GM19452 (cell line): ENCODE data around the gene TECR.

ENCODE experiments used
- ATAC-seq: cut with Tn5 transposase; IDR thresholded peaks from one replicate; pipeline ENCODE4 v1.9.1; 2021; ENCODE audit not compliant: unreplicated experiment

TECR gene

GRCh38 chr19:14507704-14508542 lies 21.5 kb upstream of the TECR start:
- no peak for ATAC-seq

DNA sequence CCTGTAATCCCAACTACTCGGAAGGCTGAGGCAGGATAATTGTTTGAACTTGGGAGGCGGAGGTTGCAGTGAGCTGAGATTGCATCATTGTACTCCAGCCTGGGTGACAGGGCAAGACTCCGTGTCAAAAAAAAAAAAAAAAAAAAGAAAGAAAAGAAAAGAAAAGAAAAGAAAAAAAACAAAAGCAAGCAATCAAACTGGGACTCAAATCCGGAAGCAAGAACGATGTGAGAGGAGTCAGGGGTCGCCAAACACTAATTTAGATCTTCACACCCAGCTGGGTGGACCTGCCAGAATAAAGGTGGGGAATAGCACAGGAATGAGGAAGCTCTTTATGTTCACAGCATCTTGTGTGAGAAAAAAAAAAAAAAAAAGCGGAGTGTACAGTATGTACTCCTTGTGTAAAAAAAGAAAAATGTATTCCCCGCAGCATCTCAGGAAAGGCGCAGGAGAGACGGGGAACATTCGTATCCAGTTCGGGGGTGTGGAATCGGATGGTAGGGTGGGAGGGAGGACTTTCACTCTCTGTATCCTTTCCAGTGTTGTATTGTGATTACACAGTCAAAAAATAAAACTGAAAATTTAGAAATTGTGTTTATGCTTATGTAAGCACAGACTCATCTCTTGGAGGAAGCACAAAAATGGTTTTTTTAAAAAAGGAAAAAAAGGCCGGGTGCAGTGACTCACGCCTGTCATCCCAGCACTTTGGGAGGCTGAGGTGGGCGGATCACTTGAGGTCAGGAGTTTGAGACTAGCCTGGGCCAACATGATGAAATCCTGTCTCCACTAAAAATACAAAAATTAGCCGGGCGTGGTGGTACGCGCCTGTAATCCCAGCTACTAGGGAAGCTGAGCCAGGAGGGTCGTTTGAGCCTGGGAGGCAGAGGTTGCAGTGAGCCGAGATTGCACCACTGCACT lies 18.8 kb upstream of the TECR start:
- ATAC-seq: no peak

GRCh38 chr19:14511229-14511593 lies 18.2 kb upstream of the TECR start:
- ATAC-seq: no peak

GRCh38 chr19:14512406-14512961 lies 16.9 kb upstream of the TECR start:
- no peak for ATAC-seq

GRCh38 chr19:14514215-14514863 lies 15.1 kb upstream of the TECR start:
- ATAC-seq: no peak

DNA sequence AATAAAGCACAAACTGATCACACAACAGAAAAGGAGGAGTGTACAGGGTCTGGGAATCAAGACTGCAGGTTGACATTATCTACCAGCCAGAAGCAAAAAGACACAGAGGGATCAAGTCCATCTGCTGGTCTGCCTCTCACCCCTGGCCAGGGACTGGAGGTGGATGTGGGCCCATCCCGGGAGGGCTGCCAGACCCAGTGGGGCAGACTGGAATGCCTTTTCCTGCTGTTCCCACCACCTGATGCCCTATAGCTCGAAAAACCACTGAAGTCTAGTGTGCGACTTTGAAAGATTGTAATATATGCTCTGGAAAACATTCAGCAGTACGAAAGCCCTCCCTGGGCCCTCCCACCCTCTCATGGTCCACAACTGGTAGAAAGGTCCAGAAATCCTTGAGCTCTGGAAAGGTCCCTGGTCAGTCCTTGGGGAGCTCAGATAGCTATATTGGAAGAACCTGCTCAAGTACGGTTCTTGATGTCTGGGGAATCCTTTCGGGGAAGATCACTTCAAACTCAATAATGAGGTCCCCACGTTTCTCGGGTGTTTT lies 13.8 kb upstream of the TECR start:
- ATAC-seq: no peak

GRCh38 chr19:14516048-14516534 lies 13.3 kb upstream of the TECR start:
- ATAC-seq: no peak

GRCh38 chr19:14516746-14517438 lies 12.5 kb upstream of the TECR start:
- no peak for ATAC-seq

GRCh38 chr19:14517446-14517839 lies 12.0 kb upstream of the TECR start:
- no peak for ATAC-seq

GRCh38 chr19:14517840-14518505 lies 11.4 kb upstream of the TECR start, which contains the start of gene DNAJB1:
Gene DNAJB1 (minus strand): TSS chr19:14518397. CDS start chr19:14518349, 48 bp downstream.
- peak; percentile 65 for ATAC-seq

GRCh38 chr19:14519245-14519859 lies 10.0 kb upstream of the TECR start:
- no peak for ATAC-seq

GRCh38 chr19:14519860-14520407 lies 9.5 kb upstream of the TECR start:
- no peak for ATAC-seq

DNA sequence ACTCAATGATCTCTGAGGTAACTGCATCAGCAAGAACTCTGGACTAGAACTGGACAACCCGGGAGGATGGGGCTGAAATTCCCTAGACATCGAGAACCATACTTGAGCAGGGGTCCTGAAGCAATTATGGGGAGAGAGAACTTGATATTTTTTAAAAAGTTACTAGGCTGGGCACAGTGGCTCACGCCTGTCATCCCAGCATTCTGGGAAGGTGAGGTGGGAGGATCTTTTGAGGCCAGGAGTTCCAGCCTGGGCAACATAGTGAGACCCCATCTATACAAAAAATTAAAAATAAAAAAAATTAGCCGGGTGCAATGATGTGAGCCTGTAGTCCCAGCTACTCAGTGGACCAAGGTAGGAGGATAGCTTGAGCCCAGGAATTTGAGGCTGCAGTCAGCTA lies 8.9 kb upstream of the TECR start:
- ATAC-seq: no peak

- no peak for ATAC-seq
These were observed 3.7 kb upstream of the TECR start for GRCh38 chr19:14525729-14526128.

GRCh38 chr19:14526423-14526822 lies 3.0 kb upstream of the TECR start:
- ATAC-seq: no peak

DNA sequence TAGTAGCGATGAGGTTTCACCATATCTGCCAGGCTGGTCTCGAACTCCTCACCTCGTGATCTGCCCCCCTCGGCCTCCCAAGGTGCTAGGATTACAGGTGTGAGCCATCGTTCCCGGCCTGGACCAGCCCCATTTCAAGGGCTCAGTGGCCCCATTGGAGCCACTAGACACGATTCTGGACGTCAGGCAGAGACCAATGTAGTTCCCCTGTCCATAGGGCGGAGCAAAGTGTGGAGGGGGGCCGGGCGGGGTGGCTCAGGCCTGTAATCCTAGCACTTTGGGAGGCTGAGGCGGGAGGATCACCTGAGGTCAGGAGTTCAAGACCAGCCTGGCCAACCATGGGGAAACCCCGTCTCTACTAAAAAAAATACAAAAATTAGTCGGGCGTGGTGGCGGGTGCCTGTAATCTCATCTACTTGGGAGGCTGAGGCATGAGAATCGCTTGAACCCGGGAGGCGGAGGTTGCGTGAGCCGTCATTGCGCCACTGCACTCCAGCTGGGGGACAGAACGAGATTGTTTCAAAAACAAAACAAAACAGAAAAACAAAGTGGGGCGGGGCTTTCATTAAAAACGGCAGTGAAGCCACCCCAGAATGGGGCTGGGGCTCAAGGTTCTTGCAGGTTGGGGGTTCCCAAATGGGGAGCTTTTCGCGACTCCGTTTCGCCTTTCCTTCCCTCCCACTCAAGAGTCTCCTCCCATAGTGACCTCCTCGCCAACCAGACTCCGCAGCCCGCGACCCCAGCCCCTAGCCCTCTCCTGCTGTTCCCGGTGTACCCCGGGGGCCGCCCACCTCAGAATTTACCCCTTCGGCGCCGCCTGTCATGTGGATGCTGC lies 758 bp upstream of the TECR start:
- ATAC-seq: no peak

GRCh38 chr19:14530005-14530348 lies 583 bp downstream of the TECR start:
- ATAC-seq: no peak

GRCh38 chr19:14530506-14530905 lies 1.1 kb downstream of the TECR start:
- ATAC-seq: no peak
